ENCODE data around the gene OPN5.

Gene OPN5

DNA sequence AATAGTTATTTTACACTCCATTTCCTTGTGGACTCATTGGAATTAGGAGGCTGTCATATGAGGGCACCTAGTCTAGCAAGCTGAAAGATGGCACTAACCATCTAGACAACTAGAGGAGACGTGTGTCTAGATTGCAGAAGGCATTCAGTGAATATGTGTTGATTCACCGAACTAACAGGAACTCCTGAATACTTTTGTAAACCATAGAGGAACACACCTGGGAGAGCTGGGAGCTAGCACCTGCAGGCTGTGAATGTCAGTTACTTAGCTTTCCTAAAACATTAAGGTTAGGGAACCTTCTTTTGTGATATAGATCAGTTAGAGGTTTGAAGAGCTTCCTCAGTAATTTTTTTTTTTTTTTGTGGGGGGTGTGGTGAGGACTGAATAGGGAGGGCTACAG is 7.7 kb downstream of the OPN5 start:
- no peak for DNase-seq

DNA sequence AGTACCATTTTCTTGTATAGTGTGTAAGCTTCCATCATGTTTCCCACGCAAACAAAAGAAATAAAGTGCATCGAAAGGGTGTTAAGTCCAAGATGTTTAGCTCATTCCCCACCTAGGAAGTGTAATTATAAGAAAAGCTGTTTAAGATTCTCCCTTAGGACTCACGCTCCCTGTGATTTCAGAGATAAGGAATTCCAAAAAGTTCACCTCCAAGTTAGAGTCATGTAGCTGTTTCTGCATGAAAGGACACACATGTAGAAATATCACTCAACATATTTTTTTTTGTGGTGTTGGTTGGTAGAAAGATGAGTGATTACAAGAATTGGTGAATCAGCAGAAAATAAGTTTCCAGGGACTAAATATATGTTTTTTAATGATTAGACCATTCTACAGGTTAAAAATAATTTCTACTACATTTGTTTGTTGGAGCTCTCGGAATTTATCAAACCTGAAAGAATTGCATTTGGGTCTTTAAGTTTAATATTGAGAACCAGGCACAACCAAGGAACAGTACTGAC is 10.4 kb downstream of the OPN5 start:
- no peak for DNase-seq

DNA sequence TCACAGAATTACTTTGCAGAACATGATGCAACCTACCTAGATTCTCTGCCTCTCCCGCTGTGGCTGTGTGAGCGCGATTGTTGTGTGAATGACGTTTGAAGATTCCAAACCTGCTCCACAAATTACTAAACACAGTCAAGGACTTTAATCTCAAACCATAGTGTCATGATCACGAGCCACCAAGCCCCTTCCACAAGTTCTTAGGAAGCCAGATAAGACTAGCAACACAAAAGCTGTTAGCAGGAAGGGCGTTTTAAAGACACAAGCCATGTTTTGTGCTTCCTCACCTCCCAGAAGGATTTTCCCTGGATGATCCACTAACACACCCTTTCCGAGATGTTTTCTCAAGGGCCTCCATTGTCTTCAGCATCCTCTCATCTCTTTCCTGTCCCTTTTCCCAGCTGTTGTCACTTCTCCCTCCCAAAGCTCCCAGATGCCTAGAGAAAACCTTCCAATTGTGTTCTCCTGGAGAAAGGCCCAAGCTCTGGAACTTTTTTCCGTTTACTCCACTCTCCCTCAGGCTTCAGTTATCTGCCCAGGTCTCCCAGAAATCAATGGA is 12.8 kb downstream of the OPN5 start:
- no peak for DNase-seq

DNA sequence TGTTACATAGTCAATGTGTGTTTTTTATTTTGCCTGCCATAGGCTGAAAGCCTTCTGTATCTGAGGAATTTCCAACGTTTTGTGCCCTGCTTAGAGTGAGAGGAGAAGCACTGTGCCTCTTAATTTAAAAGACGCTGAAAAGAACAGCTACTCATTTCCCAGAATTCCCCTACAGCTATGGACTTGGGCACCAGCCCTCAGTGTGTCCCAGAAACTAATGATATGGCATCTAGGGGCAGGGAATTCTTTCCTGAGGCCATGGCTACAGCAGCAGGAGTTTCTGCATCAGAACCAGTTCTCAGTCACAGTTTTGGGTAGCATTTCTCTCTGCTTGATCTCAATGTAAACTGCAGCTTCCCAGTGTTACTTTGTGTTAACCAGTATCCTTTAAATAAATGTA is 20.2 kb downstream of the OPN5 start:
- no peak for DNase-seq

DNA sequence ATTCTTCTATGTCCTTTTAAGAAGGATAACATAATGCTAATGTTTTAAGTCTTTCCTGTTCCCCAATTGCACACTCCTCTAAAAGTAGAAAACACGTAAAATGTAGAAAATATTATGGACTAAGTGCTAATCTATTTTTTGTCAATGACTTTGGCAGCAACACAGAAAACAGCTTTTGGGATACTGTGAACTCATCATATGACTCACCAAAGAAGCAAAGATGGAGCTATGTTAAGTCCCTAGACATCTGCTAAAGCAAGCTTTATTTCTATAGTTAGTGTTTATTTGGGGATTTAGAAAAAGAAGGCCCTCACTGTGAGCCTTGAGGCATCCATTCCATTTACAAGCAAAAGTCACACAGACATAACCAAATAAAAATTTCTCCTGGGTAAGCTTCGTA is 23.0 kb downstream of the OPN5 start:
- no peak for DNase-seq

DNA sequence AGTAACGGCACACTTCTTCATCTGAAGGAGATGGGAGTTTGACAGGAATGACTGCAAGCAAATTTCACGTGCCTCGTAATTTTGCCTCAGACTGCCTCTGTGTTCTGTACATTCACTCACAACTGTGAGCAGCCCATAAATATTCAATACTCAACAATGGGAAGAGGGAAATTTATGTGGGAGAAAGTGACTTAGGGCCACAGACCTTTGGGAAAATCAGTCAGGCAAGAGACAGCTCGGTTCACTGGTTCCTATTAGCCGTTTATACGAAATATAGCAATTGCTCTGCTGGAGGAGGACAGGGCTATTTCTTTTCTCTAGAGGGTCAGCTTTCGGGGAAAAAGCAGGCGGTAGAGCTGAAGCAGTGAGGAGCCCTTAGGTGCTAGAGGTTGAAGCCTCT is 28.0 kb downstream of the OPN5 start:
- DNase-seq = no peak

DNA sequence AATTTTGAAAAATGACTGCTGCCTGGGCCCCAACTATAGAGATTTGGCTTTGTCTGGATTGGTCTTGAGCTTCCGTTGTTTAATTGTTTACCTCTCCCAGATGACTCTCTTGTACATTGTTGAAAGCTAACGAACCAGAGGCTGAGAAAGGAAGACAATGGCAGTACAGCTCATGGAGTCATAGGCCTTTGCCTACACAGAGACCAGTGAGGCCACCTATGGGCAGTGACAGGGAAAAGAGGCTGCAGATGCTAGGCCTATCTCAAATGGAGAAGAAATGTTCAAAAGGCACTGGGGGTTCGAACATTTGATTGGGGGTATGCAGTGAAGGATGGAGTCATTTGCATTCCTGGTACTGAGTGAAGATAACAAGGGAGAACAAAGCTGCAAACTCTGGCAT is 29.1 kb downstream of the OPN5 start:
- no peak for DNase-seq

DNA sequence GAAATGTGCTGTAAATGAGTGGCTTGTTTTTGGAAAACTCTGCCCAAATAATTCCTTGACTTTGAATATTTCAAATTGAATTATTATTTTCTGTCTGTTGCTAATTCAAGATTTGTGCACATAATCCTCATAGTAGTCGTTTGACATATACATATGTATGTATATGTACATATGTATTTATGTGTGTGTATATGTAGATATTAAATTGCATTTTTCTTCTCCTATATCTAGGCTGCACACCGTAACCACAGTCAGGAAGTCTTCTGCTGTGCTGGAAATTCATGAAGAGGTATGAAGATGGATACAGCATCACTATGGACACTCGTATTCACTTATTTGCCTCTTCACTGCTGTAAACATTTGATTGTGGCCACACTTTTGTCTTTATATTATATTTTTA is 29.6 kb downstream of the OPN5 start:
- no peak for DNase-seq

DNA sequence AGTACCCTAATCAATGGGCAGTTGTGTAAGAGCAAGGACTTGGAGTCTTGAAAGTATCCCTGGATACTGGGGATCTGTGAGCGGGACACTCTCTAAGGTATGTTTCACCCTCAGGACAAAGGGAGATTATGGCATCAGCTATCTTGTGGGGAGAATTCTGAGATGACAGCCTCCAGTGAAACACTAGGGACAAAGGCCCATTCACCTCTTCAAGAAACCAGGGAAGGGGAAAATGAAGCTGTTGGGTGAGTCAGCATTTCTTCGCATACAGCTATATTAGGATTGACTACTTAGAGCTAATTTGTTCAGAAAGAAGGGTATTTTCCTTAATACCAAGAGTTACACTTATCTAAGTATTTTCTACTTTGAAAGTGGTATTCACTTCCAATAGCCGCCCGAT is 35.9 kb downstream of the OPN5 start:
- no peak for DNase-seq

DNA sequence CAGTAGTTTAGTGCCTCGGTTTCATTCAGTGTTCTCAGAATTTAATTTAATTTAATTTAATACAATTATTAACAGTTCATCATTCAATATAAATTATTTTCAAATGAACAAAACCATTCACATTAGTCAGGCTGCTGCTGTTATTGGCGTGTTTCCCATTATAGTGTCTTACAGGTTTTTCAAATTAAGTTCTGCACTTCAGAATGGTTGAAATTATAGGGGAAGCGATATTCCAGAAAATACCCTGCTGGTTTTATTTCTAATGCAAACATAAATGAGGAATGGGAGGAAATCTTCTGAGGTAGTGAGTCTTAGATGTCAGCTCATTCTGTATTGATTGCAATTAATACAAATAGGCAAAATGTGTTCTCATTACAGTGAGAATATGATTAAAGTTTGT is 37.6 kb downstream of the OPN5 start:
- no peak for DNase-seq

DNA sequence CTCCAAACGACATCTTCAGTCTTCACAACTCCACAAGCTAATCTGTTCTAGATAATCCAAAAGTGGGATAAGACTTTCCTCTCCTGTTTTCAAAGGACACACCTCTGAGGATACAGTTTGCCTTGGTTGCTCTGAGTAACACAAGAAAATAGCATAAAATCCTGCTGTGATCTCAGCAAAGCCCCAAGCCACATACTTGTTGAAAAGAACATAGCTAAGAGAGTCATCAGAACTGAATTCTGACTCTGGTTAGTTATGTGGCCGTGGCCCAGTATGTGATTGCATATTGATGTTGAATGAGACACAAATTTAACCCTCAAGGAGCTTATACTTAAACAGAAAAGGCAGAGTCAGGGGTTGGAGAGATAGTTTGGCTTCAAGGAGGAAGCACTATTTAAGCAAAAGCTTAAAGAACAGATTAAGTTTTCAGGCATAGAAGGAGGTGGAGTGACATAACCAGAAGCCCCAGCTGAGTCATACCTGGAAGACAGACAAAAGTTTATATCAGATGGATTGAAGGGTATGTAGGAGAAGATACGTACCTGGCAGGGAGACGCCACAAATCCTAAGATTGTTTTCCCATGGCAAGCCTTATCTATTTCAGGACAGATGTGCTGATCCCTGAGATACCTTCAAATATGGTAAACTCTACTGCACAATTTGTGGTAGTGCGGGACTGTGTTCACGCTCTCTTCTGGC is 41.2 kb downstream of the OPN5 start:
- no peak for DNase-seq

DNA sequence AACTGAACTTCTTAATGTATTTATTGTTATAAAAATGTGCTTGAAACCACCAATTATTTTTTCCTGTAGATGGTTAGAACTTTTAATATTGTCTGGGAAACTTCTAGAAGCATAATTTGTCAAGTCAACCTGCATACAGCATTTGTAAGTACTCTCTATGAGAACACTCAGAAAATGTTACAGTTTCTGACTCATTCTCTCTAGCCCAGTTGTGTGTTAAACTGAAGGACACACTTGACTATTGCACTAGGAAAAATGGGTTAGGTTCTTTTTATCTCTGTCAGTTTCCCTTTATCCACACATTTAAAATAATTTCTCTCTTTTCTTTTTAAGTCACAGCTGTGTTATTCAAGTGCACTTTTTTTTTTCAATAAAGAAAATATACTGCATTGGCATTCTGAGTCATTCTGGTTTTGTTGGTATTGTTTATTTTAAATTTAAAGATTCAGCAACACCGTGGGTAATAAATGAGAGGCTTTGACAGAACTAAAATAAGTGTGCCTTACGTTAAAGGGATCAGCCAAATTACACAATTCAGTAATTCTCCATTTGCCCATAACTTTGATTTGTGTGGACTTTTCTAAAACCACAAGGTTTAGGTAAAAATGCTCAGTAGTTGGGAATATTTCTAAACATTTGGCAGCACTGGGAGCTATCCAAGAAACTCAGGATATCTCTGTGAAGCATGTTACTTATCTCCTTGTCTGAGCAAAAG is 50.7 kb downstream of the OPN5 start:
- DNase-seq = no peak

DNA sequence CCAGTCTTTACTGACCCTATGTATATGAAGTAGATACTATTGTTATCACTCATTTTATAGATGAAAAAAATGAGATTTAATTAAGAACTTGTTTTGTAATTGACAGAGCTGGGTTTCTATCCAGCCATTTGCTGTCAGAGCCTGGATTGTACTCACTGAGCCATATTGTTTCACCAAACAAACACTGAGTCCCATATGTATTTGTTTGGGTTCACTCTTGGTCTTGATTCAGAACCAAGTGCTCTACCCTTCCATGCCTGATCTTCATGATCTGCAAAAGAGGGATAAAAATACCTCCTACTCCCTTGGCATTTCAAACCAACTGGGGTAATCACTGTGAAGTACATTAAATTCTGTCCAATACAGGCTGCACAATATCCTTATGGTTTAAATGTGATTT is 52.4 kb downstream of the OPN5 start:
- DNase-seq = no peak

DNA sequence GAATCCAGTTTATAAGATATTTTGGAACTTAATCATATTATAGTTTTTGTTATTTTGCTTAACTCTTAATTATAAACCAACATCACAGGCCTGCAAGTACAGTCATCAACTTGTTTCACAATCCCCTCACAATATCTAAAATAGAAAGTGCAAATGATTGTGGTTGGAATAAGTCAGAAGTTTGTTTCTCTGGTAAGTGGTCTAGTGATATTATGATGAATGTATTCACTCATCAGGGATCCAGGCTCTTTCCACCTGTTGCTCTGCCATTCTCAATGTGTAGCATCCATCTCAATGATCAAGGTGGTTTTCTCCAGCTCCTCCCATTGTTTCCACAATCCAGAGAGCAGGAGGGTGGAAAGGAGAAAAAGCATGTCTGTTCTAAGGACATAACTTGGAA is 54.2 kb downstream of the OPN5 start:
- no peak for DNase-seq

DNA sequence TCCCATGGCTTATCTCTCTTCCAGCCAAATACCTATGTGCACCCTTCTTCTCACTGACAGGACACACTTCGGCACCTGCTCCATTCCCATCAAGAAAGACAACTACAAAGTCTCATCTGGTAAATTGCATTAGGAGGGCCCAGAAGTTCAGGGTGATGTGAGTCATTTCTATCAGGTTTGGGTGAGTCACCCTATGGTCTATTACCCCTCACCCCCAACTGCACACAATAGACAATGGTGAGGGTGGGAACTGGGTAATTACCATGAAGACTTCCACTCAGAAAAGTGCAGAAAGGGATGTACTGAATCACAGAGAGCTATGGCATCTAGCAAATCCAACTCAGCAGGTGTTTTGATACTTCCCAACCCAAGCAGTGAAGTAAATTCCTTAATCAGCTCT is 54.8 kb downstream of the OPN5 start:
- no peak for DNase-seq

DNA sequence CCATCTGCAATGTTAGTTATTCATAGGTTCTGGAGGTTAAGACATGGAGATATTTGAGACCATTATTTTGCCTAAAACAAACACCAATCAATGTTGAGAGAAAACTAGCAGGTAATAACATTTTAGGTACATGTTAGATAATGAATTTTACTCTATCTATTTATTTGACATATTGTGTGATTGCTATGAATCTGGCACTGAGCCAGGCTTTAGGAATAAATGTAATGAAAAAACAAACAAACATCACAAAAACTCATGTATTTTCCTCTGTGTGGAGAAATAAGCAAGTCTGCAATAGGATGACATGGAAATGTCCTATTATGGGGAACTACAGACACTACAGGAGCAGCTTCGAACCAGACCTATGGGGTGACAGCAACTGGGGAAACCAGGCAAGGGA is 57.8 kb downstream of the OPN5 start:
- no peak for DNase-seq

DNA sequence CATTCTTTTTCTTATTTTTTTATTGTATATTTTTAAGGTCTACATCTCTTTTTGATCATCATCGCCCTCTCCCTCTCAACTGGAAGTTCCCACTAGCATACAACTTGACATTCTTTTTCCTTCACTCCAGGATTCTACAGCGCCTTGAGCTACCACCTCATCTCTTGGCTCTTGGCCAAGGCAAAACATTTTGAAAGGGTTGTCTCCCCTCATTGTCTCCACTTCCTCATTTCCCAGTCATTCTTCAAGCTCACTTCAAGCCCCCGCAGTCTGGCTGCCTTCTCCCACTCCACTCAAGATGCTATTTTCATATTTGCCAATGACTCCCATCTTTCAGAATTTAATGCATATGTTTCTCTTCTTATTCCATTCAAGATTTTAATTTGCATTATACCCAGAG is 63.0 kb downstream of the OPN5 start:
- no peak for DNase-seq

DNA sequence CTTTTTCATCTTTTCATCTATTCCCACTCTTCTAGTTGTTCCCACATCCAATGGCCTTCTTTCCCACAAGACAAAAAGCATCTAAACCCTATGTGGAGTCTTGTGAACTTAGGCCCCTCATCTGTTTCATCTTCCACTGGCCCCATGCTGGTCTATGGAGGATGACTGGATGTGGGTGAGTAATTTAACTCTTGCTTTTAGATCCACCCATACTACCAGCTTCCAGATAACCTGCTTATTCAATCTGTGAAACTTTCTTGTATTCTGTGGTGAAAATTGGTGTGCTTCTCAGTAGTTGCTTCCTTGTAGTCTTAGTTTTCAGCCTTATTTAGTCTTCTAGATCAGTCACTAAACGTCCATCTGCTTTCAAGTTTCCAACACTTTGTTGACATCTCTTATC is 64.9 kb downstream of the OPN5 start:
- DNase-seq = no peak

DNA sequence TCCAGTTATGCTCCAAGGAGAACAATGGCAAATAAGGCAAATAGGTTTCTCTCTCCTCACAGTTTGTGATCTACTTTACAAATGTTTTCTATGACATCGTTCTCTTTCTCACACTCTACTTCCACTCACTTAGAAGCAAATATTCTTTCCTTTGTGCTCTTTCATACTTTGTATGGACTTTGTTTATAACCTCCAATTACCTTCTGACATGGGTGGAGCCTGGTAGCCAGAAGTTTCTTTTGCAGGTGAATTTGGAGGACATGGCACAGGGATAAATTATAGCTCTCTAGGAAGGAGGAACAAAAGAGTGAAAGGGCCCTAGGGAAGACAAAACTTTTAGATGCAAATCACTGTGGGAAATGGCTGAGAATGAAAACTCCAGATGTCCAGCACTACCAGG is 69.3 kb downstream of the OPN5 start:
- no peak for DNase-seq

DNA sequence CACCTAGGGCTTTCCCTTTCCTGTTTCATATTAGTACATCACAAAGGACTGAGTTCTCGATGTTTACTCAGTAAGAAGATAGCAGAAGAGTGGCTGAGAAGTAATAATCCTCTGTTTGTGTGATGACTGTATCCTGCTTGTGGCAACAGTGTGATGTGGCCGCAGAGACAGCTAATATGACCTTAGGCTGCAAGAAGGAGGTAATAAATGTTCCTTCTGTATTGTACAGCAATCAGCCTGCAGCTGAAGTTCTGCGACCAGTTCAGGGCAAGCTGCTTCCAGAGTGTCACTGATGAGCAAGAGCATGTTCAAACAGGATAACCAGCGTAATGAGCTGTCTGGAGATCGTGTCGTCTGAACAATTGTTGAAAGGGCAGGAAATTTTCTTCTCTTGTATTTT is 70.9 kb downstream of the OPN5 start:
- DNase-seq = no peak

DNA sequence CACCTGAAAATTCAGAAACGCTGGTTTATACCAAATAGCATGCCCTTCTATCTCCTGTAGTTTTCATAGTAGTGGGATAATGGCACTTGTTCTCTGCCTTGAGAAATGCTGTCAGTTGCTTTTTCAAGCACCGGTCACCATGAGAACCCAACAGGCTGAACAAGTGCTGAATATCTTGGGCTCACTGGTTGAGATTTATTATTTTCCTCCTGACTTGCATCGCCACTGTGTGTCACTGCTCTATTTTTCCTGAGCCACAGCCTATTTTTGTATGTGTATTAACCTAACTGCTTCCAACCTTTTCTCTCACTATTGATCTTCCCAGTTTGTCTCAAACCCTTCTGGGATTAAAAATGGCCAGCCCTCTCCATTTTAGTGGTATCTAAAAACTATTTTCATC is 71.9 kb downstream of the OPN5 start:
- no peak for DNase-seq

DNA sequence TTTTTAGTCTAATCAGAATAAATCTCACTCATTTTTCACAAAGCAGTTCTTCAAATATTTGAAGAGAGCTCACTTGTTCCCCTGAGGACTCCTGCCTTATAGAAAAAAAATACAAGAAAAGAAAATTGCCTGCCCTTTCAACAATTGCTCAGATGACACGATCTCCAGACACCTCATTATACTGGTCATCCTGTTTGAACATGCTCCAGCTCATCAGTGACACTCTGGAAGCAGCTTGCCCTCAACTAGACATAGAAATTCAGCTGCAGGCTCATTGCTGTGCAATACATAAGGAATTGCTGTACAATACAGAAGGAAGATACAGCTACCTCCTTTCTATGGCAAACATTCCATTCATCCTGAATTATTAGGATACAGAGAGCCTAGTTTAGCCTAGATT is 73.1 kb downstream of the OPN5 start:
- DNase-seq = no peak

DNA sequence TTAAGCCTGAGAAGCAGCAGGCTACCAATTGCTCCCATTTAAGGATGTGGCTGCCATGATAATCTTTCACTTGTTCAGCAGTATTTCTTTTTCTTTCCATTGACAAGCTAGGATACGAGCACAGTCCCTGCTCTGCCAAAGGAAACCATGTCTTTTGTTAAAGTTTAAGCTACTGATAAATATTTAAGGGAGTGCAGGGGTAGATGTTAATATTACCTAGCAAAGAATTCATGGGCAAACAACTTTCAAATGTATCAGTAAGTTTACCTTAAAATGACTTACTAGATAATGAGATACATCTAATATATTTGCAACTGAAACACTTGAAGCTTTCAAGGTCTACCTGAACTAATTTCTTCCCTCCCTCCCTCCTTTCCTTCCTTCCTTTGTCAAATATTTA is 77.3 kb downstream of the OPN5 start:
- no peak for DNase-seq

DNA sequence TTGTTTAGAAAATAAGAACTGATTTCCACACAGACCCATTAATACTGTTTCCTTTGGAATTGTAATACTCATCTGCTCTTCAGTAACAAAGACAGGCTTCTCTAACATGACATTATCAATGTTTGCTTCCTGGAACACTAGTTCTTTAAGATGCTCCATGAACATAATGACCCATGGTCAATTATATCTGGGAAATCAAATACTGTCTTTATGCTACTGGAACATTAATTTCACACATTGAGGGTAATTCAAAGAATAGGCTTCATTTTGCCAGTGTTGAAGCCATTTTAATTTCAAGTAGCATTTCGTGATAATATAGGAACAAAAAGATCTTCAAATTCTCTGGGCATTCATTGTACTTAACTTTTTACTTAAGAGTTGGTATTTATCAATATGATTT is 80.9 kb downstream of the OPN5 start:
- DNase-seq = no peak

DNA sequence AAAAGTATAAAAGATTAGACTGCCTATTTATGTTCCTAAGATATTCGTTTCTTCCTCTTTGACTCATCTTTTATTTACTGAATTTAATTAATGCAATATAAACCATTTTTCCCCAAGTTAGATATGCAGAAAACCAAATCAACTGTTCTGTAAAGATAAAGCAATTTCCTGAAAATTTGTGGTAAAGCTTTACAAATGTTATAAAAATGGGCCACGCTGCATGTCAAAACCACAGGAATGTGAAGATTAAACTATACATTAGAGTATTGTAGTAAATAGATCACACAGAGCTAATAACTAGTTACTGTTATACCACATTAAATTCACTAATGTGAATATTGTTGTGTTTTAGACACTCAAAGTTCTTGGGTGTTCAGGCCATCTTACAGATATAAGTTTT is 83.4 kb downstream of the OPN5 start:
- DNase-seq = no peak

All from NCI-H2029 (cell line).